Liver (tissue), 9 donors: Measurements from ENCODE around the gene PYGM. TPM values are rescaled to one million over a fixed set of nuclear protein-coding genes. Genes with fewer than 3 reads are reported as not detected.

Experiments
- DNase-seq: peaks from one replicate; pipeline ENCODE4 v3.0.0-alpha.2; 2017; ENCODE audit warnings: low spot score
- H3K27ac ChIP-seq, 2 donors: one replicate each; pipeline ENCODE4 v1.7.0; 2013; ENCODE audit warnings: inconsistent platforms in 2 of 2, low read length in 2 of 2, control low read depth in 1 of 2, low read depth in 1 of 2, mild to moderate bottlenecking in 1 of 2
- H3K27me3 ChIP-seq, 4 donors: one replicate each; pipeline versions ENCODE4 v1.6.1 to v1.7.0; 2013; ENCODE audit warnings: low read length in 3 of 4, inconsistent platforms in 1 of 4, mild to moderate bottlenecking in 1 of 4, moderate library complexity in 1 of 4; ENCODE audit not compliant: control insufficient read depth in 4 of 4, insufficient read depth in 4 of 4
- H3K36me3 ChIP-seq, 4 donors: one replicate each; pipeline versions ENCODE4 v1.6.1 to v1.7.0; 2013; ENCODE audit warnings: low read length in 3 of 4, mild to moderate bottlenecking in 3 of 4, low read depth in 1 of 4, moderate library complexity in 1 of 4; ENCODE audit not compliant: control insufficient read depth in 4 of 4, insufficient read depth in 3 of 4
- H3K4me1 ChIP-seq, 4 donors: one replicate each; pipeline versions ENCODE4 v1.6.1 to v1.7.0; 2013; ENCODE audit warnings: low read length in 3 of 4, mild to moderate bottlenecking in 3 of 4, moderate library complexity in 1 of 4; ENCODE audit not compliant: control insufficient read depth in 4 of 4, insufficient read depth in 4 of 4
- H3K4me3 ChIP-seq, 3 donors: one replicate each; pipeline versions ENCODE4 v1.6.1 to v1.7.0; 2013; ENCODE audit warnings: low read length in 3 of 3, control low read depth in 1 of 3, low read depth in 1 of 3, mild to moderate bottlenecking in 1 of 3
- H3K9ac ChIP-seq, 2 donors: one replicate each; pipeline ENCODE4 v1.7.0; 2013; ENCODE audit warnings: low read length in 2 of 2, mild to moderate bottlenecking in 2 of 2, moderate library complexity in 2 of 2, control low read depth in 1 of 2, low read depth in 1 of 2
- H3K9me3 ChIP-seq, 4 donors: one replicate each; pipeline versions ENCODE4 v1.6.1 to v1.7.0; 2013; ENCODE audit warnings: low read length in 3 of 4; ENCODE audit not compliant: control insufficient read depth in 4 of 4
- EGR1 ChIP-seq, 2 donors: IDR thresholded peaks; 2 replicates each; pipeline ENCODE4 v1.6.1; 2016 to 2018; ENCODE audit warnings: antibody characterized with exemption in 2 of 2, low read depth in 2 of 2
- FOXA2 ChIP-seq: IDR thresholded peaks from 2 replicates; pipeline ENCODE4 v1.6.1; 2016; ENCODE audit warnings: antibody characterized with exemption
- HNF4A ChIP-seq, 2 donors: conservative IDR thresholded peaks; 2 replicates each; pipeline ENCODE4 v1.6.1; 2016; ENCODE audit warnings: antibody characterized with exemption in 2 of 2, mild to moderate bottlenecking in 2 of 2
- HNF4G ChIP-seq: IDR thresholded peaks from 2 replicates; pipeline ENCODE4 v1.6.1; 2016; ENCODE audit warnings: antibody characterized with exemption
- JUND ChIP-seq, 2 donors: IDR thresholded peaks; 2 replicates each; pipeline ENCODE4 v1.6.1; 2016; ENCODE audit warnings: antibody characterized with exemption in 2 of 2
- NR2F2 ChIP-seq: IDR thresholded peaks from 2 replicates; pipeline ENCODE4 v1.6.1; 2016; ENCODE audit warnings: antibody characterized with exemption
- RAD21 ChIP-seq, 2 donors: IDR thresholded peaks; 2 replicates each; pipeline ENCODE4 v1.6.1; 2016; ENCODE audit warnings: antibody characterized with exemption in 2 of 2, mild to moderate bottlenecking in 2 of 2
- RXRA ChIP-seq, 2 donors: IDR thresholded peaks; 2 replicates each; pipeline ENCODE4 v1.6.1; 2017 to 2018; ENCODE audit warnings: antibody characterized with exemption in 2 of 2, mild to moderate bottlenecking in 1 of 2
- SP1 ChIP-seq: IDR thresholded peaks from 2 replicates; pipeline ENCODE4 v1.6.1; 2018; ENCODE audit warnings: antibody characterized with exemption, mild to moderate bottlenecking
- TAF1 ChIP-seq: conservative IDR thresholded peaks from 2 replicates; pipeline ENCODE4 v1.6.1; 2016; ENCODE audit warnings: antibody characterized with exemption, mild to moderate bottlenecking
- YY1 ChIP-seq: IDR thresholded peaks from 2 replicates; pipeline ENCODE4 v1.6.1; 2016; ENCODE audit warnings: antibody characterized with exemption, mild to moderate bottlenecking
- WGBS: extraction: QIAGEN DNeasy Blood & Tissue Kit; methylation state at CpG from one replicate; pipeline ENCODE4 v1.1.7; 2013; 5-methylcytosine and 5-hydroxymethylcytosine counted together
- polyA plus RNA-seq, 2 donors: library from polyadenylated mRNA; stranded (reverse) in 1 of 2; unstranded in 1 of 2; fragments of 200-250 nt in 1 of 2; fragments of >200 nt in 1 of 2; fragmentation: Nextera tagmentation in 1 of 2; extraction: Ambion mirVana in 1 of 2; gene quantifications; one replicate each; pipeline versions ENCODE4 v1.2.1 to v1.2.3, GENCODE V29; 2013 to 2015
- total RNA-seq, 2 donors: library from RNA; depleted of rRNA; stranded (reverse); fragments of >200 nt; gene quantifications; one replicate each; pipeline ENCODE4 v1.2.3, GENCODE V29; 2014
- TF ChIP-seq, protein P1 (sequence below): IDR thresholded peaks from 2 replicates; pipeline ENCODE4 v1.6.1; 2016; ENCODE audit warnings: antibody characterized with exemption
- TF ChIP-seq, protein P2 (sequence below): IDR thresholded peaks from 2 replicates; pipeline ENCODE4 v1.6.1; 2016; ENCODE audit warnings: antibody characterized with exemption
- TF ChIP-seq, protein P3 (sequence below): fragments of 150-350 bp; IDR thresholded peaks from 2 replicates; pipeline ENCODE4 v1.5.1; 2017; ENCODE audit warnings: improper control_type of control experiment, low read depth, low read length; ENCODE audit not compliant: missing input control
- TF ChIP-seq, protein P4 (sequence below): IDR thresholded peaks from 2 replicates; pipeline ENCODE4 v1.6.1; 2016; ENCODE audit warnings: antibody characterized with exemption, mild to moderate bottlenecking
- donor health status: healthy.
- donor health status: healthy.
- donor health status: healthy.
- donor health status: healthy.
- donor health status: healthy.

Gene PYGM
- total and polyA plus RNA-seq, 4 donors, result 0.23 to 1.3 (median 0.29) TPM

DNA sequence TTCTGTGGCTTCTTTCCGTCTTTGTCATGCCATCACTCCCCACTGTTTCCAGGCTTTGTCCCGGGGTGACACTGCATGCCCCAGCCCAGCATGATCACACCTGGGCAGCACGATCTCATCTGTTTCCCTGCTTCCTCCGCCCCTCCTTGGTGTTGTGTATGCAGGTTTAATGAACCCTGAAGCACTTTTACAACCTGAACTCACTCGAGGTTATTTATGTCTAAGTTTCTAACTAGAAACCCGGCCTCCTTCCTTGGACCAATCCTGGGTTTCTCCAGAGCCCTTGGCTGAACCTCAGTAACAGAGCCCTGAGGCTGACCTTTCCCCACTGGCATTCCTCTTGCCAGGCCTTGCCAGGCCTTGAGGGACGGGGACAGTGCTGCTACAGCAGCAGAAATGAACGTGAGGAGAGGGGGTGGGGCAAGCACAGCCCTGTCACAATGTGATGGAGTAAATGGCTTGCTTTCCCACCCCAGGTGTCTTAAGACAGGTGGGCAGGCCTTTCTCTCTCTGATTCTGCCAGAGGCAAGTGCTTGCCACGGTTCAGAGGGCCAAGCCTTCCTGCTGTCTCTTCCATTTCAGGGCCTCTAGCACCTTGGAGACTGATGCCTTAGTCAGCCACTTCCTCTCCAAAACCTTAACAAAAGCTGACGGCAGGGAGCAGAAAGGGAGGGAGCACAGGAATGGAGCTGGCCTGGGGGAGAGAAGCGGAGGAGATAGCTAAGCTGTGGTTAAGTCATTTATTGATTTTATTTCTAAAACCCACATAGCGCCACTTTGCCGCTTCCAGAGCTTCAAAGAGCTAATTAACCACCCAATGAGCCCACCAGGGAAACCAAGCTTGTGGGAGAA lies 3.1 kb upstream of the PYGM start:
- H3K4me1 ChIP-seq, result peaks cover 0 to 7% (median 0%) of the 10 kb centered on the region in 4 donors
- H3K27ac ChIP-seq, result no peak overlapping the region
- TF ChIP-seq YY1 (no peak), NR2F2 (no peak), HNF4A (conservative IDR thresholded peaks at IDR 0.05) (no peak), JUND (IDR thresholded peaks at IDR 0.05) (no peak), HNF4G (no peak), EGR1 (IDR thresholded peaks at IDR 0.05; ENCODE audit: low read depth in 2 of 2) (no peak), RAD21 (IDR thresholded peaks at IDR 0.05) (no peak), SP1 (no peak), RXRA (IDR thresholded peaks at IDR 0.05) (no peak), TAF1 (no peak), FOXA2 (no peak)
- TF ChIP-seq, protein P1, sequence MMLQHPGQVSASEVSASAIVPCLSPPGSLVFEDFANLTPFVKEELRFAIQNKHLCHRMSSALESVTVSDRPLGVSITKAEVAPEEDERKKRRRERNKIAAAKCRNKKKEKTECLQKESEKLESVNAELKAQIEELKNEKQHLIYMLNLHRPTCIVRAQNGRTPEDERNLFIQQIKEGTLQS, result no peak
- TF ChIP-seq, protein P2, sequence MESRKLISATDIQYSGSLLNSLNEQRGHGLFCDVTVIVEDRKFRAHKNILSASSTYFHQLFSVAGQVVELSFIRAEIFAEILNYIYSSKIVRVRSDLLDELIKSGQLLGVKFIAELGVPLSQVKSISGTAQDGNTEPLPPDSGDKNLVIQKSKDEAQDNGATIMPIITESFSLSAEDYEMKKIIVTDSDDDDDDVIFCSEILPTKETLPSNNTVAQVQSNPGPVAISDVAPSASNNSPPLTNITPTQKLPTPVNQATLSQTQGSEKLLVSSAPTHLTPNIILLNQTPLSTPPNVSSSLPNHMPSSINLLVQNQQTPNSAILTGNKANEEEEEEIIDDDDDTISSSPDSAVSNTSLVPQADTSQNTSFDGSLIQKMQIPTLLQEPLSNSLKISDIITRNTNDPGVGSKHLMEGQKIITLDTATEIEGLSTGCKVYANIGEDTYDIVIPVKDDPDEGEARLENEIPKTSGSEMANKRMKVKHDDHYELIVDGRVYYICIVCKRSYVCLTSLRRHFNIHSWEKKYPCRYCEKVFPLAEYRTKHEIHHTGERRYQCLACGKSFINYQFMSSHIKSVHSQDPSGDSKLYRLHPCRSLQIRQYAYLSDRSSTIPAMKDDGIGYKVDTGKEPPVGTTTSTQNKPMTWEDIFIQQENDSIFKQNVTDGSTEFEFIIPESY, result no peak
- TF ChIP-seq, protein P3, sequence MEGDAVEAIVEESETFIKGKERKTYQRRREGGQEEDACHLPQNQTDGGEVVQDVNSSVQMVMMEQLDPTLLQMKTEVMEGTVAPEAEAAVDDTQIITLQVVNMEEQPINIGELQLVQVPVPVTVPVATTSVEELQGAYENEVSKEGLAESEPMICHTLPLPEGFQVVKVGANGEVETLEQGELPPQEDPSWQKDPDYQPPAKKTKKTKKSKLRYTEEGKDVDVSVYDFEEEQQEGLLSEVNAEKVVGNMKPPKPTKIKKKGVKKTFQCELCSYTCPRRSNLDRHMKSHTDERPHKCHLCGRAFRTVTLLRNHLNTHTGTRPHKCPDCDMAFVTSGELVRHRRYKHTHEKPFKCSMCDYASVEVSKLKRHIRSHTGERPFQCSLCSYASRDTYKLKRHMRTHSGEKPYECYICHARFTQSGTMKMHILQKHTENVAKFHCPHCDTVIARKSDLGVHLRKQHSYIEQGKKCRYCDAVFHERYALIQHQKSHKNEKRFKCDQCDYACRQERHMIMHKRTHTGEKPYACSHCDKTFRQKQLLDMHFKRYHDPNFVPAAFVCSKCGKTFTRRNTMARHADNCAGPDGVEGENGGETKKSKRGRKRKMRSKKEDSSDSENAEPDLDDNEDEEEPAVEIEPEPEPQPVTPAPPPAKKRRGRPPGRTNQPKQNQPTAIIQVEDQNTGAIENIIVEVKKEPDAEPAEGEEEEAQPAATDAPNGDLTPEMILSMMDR, result no peak
- TF ChIP-seq, protein P4, sequence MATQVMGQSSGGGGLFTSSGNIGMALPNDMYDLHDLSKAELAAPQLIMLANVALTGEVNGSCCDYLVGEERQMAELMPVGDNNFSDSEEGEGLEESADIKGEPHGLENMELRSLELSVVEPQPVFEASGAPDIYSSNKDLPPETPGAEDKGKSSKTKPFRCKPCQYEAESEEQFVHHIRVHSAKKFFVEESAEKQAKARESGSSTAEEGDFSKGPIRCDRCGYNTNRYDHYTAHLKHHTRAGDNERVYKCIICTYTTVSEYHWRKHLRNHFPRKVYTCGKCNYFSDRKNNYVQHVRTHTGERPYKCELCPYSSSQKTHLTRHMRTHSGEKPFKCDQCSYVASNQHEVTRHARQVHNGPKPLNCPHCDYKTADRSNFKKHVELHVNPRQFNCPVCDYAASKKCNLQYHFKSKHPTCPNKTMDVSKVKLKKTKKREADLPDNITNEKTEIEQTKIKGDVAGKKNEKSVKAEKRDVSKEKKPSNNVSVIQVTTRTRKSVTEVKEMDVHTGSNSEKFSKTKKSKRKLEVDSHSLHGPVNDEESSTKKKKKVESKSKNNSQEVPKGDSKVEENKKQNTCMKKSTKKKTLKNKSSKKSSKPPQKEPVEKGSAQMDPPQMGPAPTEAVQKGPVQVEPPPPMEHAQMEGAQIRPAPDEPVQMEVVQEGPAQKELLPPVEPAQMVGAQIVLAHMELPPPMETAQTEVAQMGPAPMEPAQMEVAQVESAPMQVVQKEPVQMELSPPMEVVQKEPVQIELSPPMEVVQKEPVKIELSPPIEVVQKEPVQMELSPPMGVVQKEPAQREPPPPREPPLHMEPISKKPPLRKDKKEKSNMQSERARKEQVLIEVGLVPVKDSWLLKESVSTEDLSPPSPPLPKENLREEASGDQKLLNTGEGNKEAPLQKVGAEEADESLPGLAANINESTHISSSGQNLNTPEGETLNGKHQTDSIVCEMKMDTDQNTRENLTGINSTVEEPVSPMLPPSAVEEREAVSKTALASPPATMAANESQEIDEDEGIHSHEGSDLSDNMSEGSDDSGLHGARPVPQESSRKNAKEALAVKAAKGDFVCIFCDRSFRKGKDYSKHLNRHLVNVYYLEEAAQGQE, result no peak
- no peak for DNase-seq
- H3K9ac ChIP-seq, result no peak overlapping the region
- peaks cover 19 to 50% (median 33%) of the 10 kb centered on the region in 4 donors for H3K36me3 ChIP-seq
- 68% methylated on average over 13 of the region's 13 CpGs for WGBS
- H3K9me3 ChIP-seq, result no peaks in the 10 kb centered on the region
- no peaks in the 10 kb centered on the region for H3K27me3 ChIP-seq
- no peak overlapping the region for H3K4me3 ChIP-seq

DNA sequence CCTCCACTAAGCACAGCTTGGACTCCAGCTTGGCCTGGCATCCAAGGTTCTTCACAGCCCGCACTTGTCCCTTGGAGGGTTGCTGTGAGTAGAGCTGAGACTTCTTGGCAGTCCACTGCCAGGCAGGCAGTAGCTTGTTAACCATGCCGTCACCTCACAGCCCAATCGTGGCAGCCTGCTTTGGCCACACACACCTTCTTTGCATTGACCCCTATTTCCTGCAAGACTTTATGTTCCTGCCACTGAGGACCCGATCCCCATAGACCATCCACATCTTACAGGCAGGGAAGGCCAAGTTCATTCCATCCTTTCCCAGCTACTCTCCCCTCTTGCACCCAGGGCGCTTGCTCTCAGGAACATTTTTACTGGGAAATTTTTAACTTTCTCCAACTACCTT lies 2.5 kb upstream of the PYGM start:
- H3K27me3 ChIP-seq, result no peaks in the 10 kb centered on the region
- no peak for DNase-seq

More for the DNA sequence above, 2.5 kb upstream of the PYGM start:
- WGBS, result 77% methylated on average over 5 of the region's 5 CpGs
- H3K36me3 ChIP-seq, result peaks cover 15 to 43% (median 27%) of the 10 kb centered on the region in 4 donors
- no peak overlapping the region for H3K4me3 ChIP-seq
- no peaks in the 10 kb centered on the region for H3K9me3 ChIP-seq
- H3K27ac ChIP-seq, result no peak overlapping the region
- no peak overlapping the region for H3K9ac ChIP-seq
- H3K4me1 ChIP-seq, result peaks cover 0 to 7% (median 0%) of the 10 kb centered on the region in 4 donors
- TF ChIP-seq, protein P4, result no peak
